ENCODE measurements around the gene SSX4B.
"Not testable (repeated sequence)": the region's sequence is repeated elsewhere in the genome, so short reads cannot be mapped to it uniquely, and the experiment has no call there.

Gene SSX4B

DNA sequence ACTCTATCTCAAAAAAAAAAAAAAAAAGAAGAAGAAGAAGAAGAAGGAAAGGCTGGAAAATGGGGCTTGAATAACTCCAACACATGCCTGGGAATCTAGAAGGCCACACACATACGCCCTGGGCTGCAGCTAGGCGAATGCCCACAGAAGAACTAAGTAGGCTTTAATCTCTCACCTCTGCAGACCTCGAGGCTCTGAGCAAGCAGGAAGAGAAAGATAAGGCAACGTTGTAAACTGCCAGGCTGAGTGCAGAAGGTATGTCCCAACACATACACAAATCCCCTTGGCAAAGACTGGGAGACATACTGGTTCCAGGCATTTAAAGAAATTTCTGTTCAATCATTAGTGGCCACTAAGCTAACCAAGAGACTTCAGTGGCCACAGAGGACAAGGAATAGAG, 39.9 kb upstream of the SSX4B start:
- Histone ChIP-seq H3K27ac (no peak overlapping the region), H3K4me3 (ENCODE audit: low read depth, low read length) (no peak overlapping the region), H3K36me3 (replicated peaks) (no peaks in the 10 kb centered on the region), H3K27me3 (replicated peaks) (no peaks in the 10 kb centered on the region)
- no peak for DNase-seq
- TF ChIP-seq, protein P1, sequence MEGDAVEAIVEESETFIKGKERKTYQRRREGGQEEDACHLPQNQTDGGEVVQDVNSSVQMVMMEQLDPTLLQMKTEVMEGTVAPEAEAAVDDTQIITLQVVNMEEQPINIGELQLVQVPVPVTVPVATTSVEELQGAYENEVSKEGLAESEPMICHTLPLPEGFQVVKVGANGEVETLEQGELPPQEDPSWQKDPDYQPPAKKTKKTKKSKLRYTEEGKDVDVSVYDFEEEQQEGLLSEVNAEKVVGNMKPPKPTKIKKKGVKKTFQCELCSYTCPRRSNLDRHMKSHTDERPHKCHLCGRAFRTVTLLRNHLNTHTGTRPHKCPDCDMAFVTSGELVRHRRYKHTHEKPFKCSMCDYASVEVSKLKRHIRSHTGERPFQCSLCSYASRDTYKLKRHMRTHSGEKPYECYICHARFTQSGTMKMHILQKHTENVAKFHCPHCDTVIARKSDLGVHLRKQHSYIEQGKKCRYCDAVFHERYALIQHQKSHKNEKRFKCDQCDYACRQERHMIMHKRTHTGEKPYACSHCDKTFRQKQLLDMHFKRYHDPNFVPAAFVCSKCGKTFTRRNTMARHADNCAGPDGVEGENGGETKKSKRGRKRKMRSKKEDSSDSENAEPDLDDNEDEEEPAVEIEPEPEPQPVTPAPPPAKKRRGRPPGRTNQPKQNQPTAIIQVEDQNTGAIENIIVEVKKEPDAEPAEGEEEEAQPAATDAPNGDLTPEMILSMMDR (IDR thresholded peaks at IDR 0.05; ENCODE audit: low read depth, low read length, missing control alignments) = no peak
- in situ Hi-C loops (cut with HindIII; ENCODE audit: low pct_ligation_motif_present, low sequenced_read_pairs) = no loop called here

DNA sequence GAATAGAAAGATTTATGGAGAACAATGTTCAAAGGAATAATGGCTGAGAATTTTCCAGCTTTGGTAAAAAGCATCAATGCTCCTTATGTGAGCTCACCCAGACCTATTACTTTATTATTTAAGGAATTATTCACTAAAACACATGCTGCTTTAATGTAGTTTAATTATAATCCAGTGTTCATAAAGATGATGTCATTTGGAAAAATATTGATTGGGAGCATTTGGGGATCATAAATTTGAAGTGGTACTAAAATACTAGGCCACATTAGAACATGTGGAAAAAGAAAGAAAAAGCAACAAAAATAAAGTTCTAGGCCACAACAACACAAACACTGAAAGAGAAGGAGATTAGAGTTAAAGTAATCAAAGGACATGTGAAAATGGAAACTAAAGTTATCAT, 38.3 kb upstream of the SSX4B start:
- TF ChIP-seq, protein P1 (IDR thresholded peaks at IDR 0.05; ENCODE audit: low read depth, low read length, missing control alignments) = no peak
- DNase-seq = no peak
- Histone ChIP-seq H3K27ac (no peak overlapping the region), H3K27me3 (replicated peaks) (no peaks in the 10 kb centered on the region), H3K36me3 (replicated peaks) (no peaks in the 10 kb centered on the region), H3K4me3 (ENCODE audit: low read depth, low read length) (no peak overlapping the region)
- in situ Hi-C loops (cut with HindIII; ENCODE audit: low pct_ligation_motif_present, low sequenced_read_pairs) = no loop called here

DNA sequence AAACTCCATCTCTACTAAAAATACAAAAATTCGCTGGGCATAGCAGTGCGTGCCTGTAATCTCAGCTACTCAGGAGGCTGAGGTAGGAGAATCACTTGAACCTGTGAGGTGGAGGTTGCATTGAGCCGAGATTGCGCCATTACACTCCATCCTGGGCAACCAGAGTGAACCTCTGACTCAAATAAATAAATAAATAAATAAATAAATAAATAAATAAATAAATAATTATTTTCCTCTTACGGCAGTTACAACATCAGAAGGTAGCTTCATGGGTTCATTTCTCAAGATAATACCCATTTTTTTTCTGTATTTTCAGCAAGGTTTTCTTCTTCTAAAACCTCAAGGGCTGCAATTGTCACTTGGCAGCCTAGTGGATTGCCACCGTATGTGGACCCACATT, 35.4 kb upstream of the SSX4B start:
- in situ Hi-C loops (cut with HindIII; ENCODE audit: low pct_ligation_motif_present, low sequenced_read_pairs); H3K27ac ChIP-seq: not testable (repeated sequence)

DNA sequence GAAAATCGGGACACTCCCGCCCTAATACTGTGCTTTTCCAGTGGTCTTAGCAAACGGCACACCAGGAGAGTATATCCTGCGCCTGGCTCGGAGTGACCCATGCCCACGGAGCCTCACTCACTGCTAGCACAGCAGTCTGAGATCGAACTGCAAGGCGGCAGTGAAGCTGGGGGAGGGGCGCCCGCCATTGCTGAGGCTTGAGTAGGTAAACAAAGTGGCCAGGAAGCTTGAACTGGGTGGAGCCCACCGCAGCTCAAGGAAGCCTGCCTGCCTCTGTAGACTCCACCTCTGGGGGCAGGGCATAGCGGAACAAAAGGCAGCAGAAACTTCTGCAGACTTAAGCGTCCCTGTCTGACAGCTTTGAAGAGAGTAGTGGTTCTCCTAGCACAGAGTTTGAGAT, 22.0 kb upstream of the SSX4B start:
- H3K4me3 ChIP-seq (ENCODE audit: low read depth, low read length); H3K27me3 ChIP-seq (replicated peaks); DNase-seq; H3K36me3 ChIP-seq (replicated peaks); H3K27ac ChIP-seq; in situ Hi-C loops (cut with HindIII; ENCODE audit: low pct_ligation_motif_present, low sequenced_read_pairs): not testable (repeated sequence)

More for the DNA sequence above, 35.4 kb upstream of the SSX4B start:
- not testable (repeated sequence) for H3K36me3 ChIP-seq (replicated peaks); H3K27me3 ChIP-seq (replicated peaks); H3K4me3 ChIP-seq (ENCODE audit: low read depth, low read length); DNase-seq

DNA sequence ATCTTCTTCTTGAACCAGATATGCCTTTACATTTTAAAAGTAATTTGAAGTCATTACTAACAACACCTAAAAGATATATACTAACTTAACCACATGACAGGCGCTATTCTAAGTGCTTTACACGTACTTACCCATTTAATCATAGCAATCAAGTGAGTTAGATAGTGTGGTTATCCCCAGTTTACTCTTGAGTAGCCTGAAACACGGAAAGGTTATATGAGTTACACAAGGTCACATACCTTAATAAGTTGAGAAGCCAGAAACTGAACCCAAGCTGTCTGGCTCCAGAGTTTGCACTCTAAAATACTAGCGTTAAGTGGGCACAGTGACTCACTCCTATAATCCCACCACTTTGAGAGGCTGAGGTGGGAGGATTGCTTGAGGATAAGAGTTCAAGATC, 18.4 kb upstream of the SSX4B start:
- DNase-seq; H3K4me3 ChIP-seq (ENCODE audit: low read depth, low read length); in situ Hi-C loops (cut with HindIII; ENCODE audit: low pct_ligation_motif_present, low sequenced_read_pairs); H3K36me3 ChIP-seq (replicated peaks); H3K27me3 ChIP-seq (replicated peaks); H3K27ac ChIP-seq: not testable (repeated sequence)

DNA sequence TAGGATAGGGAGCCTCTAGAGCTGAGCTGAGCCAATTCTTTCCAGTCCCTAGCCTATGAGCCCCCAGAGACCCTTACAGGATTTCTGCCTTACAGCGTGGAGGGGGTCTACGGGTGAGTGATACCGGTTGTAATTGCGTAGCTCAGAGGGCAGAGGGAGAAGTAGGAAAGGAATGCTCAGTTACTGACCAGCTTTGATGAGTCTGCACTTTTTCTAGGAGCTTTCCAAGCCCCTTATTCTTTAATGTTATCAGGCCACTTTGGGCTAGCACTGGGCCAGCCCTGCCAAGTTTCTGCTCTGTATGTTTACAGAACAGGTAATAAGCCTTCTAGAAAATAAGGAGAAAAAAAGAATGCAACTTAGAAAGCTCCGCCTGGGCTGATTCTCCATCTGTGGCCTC, 17.8 kb upstream of the SSX4B start:
- H3K36me3 ChIP-seq (replicated peaks); DNase-seq; in situ Hi-C loops (cut with HindIII; ENCODE audit: low pct_ligation_motif_present, low sequenced_read_pairs); H3K27ac ChIP-seq; H3K4me3 ChIP-seq (ENCODE audit: low read depth, low read length); H3K27me3 ChIP-seq (replicated peaks): not testable (repeated sequence)

DNA sequence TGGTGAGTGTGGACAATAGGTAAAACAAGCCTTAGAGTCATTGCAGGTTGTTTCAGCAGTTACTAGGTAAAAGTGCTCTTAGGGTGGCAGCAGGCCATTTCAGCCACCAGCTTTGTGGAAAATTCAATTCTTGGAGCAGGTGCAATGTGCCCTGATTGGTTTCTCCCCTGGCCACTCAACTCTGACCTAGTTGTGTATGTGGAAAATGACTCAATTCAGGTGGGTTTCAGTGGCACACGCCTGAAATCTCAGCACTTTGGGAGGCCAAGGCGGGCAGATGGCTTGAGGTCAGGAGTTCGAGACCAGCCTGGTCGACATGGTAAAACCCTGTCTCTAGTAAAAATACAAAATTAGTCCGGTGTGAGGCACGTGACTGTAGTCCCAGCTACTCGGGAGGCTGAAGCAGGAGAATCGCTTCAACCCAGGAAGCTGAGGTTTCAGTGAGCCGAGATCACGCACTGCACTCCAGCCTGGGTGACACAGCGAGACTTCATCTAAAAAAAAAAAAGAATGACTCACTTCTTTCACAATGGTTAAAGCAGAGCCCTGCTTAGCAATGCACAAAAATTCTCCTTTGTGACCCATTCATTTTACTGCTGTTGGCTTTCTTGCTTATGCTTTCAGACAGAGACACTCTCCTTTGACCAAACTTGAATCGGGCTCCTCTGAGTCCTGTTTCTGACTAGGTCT, 15.4 kb upstream of the SSX4B start:
- H3K27me3 ChIP-seq (replicated peaks); H3K27ac ChIP-seq; DNase-seq; H3K4me3 ChIP-seq (ENCODE audit: low read depth, low read length); H3K36me3 ChIP-seq (replicated peaks); in situ Hi-C loops (cut with HindIII; ENCODE audit: low pct_ligation_motif_present, low sequenced_read_pairs): not testable (repeated sequence)

DNA sequence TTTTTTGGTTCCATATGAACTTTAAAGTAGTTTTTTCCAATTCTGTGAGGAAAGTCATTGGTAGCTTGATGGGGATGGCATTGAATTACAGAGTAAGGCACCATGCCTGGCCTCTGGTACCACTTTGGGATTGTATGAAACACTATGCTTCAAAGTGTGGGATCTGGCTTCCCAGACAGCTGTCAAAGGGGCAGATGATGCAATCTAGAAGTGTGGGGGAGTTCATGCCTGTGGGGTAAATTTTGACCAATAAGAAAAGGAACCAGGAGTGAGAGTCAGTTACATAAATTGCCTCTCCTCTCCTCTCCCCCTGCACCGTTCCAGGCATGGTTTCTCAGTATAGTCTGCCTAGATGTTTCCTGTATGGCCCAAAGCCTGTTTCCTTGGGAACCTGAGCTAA, 13.9 kb downstream of the SSX4B start:
- H3K4me3 ChIP-seq (ENCODE audit: low read depth, low read length); H3K27me3 ChIP-seq (replicated peaks); H3K36me3 ChIP-seq (replicated peaks); in situ Hi-C loops (cut with HindIII; ENCODE audit: low pct_ligation_motif_present, low sequenced_read_pairs); H3K27ac ChIP-seq; DNase-seq: not testable (repeated sequence)

DNA sequence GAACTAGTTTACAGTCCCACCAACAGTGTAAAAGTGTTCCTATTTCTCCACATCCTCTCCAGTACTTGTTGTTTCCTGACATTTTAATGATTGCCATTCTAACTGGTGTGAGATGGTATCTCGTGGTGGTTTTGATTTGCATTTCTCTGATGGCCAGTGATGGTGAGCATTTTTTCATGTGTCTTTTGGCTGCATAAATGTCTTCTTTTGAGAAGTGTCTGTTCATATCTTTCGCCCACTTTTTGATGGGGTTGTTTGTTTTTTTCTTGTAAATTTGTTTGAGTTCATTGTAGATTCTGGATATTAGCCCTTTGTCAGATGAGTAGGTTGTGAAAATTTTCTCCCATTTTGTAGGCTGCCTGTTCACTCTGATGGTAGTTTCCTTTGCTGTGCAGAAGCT, 14.8 kb downstream of the SSX4B start:
- DNase-seq; H3K27me3 ChIP-seq (replicated peaks); H3K4me3 ChIP-seq (ENCODE audit: low read depth, low read length); in situ Hi-C loops (cut with HindIII; ENCODE audit: low pct_ligation_motif_present, low sequenced_read_pairs); H3K36me3 ChIP-seq (replicated peaks); H3K27ac ChIP-seq: not testable (repeated sequence)

DNA sequence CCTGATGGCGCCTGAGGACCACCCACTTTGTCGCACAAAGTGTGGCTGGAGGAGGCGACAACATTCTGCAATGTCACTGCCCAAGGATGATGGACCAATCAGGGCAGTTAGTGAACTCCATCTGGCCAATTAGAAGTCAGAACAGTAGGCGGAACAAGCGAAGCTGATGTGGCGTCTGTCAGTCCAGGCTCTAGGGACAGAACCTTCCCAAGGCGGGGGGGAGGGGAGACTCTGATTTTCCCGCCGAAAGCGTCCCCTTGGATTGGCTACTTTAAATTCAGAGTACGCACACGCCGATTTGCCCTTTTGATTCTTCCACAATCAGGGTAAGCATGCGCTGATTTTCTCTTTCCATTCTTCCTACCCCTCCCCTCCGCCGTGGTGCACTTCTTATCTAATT, 28.5 kb downstream of the SSX4B start, which contains the start of gene SSX4:
TSS of gene SSX4 (plus strand) at position 301 of the 400 bp plus-strand sequence. CDS start 515 bp downstream, outside the sequence.
- H3K36me3 ChIP-seq (replicated peaks); H3K27me3 ChIP-seq (replicated peaks); H3K27ac ChIP-seq; DNase-seq; in situ Hi-C loops (cut with HindIII; ENCODE audit: low pct_ligation_motif_present, low sequenced_read_pairs); H3K4me3 ChIP-seq (ENCODE audit: low read depth, low read length): not testable (repeated sequence)

DNA sequence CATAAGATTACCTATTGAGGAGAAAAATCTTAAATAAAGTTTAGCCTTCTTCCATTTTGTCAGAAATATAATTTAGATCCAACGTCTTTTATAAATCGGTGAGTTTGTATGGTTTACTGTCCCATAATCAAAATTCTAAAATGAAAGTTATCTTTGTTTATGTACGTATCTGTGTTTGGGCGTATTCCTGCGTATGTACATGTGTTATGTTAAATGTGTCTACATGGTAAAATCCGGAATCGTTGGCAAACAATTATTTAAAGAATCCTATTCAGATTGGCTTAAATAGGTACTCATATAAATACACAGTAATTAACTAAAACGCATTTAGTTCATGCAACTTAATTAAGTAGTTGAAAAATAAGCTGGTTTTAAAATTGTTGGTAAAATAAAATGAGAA, 41.4 kb downstream of the SSX4B start:
- H3K27me3 ChIP-seq (replicated peaks); H3K4me3 ChIP-seq (ENCODE audit: low read depth, low read length); DNase-seq; H3K36me3 ChIP-seq (replicated peaks); in situ Hi-C loops (cut with HindIII; ENCODE audit: low pct_ligation_motif_present, low sequenced_read_pairs); H3K27ac ChIP-seq: not testable (repeated sequence)

DNA sequence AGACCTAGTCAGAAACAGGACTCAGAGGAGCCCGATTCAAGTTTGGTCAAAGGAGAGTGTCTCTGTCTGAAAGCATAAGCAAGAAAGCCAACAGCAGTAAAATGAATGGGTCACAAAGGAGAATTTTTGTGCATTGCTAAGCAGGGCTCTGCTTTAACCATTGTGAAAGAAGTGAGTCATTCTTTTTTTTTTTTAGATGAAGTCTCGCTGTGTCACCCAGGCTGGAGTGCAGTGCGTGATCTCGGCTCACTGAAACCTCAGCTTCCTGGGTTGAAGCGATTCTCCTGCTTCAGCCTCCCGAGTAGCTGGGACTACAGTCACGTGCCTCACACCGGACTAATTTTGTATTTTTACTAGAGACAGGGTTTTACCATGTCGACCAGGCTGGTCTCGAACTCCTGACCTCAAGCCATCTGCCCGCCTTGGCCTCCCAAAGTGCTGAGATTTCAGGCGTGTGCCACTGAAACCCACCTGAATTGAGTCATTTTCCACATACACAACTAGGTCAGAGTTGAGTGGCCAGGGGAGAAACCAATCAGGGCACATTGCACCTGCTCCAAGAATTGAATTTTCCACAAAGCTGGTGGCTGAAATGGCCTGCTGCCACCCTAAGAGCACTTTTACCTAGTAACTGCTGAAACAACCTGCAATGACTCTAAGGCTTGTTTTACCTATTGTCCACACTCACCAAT, 43.9 kb downstream of the SSX4B start:
- H3K27me3 ChIP-seq (replicated peaks); DNase-seq; in situ Hi-C loops (cut with HindIII; ENCODE audit: low pct_ligation_motif_present, low sequenced_read_pairs); H3K27ac ChIP-seq; H3K4me3 ChIP-seq (ENCODE audit: low read depth, low read length); H3K36me3 ChIP-seq (replicated peaks): not testable (repeated sequence)

DNA sequence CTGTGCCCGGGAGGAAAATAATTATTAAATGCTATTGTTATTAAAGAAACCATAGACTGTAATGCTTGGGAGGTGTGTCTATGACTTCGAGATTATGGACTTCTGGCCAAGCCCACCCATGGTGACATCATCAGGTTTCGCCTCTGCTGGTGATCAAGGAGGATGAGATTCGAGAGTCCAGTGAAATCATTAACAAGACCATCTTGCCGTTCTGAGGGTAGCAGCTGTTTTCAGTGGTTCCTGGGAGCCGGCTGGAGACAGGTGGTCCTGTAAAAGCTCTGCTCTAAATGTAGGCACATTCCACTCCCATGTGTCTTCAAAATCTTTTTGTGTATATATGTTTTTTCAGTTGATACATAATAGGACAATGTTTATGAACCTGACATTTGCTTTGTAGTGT, 52.5 kb downstream of the SSX4B start:
- H3K36me3 ChIP-seq (replicated peaks); H3K4me3 ChIP-seq (ENCODE audit: low read depth, low read length); DNase-seq; H3K27me3 ChIP-seq (replicated peaks); H3K27ac ChIP-seq; in situ Hi-C loops (cut with HindIII; ENCODE audit: low pct_ligation_motif_present, low sequenced_read_pairs): not testable (repeated sequence)

All from brain microvascular endothelial cell (primary cell).